IPS DF 6.9 (cell line): ENCODE measurements around the gene VAV3.
A peak's percentile ranks its signal among the peaks of the same experiment; 100 is the strongest.
"Not testable (repeated sequence)": the region's sequence is repeated elsewhere in the genome, so short reads cannot be mapped to it uniquely, and the experiment has no call there.

Experiments
- DNase-seq: peaks from one replicate; pipeline ENCODE4 v3.0.0-alpha.2; 2013; ENCODE audit warnings: low read depth, low spot score
- H3K27ac ChIP-seq: one replicate; pipeline ENCODE4 v1.5.1; 2013; ENCODE audit warnings: low read length, control low read depth
- H3K27me3 ChIP-seq: 2 replicates; pipeline ENCODE4 v1.6.1; 2013; ENCODE audit warnings: mild to moderate bottlenecking, low read length; ENCODE audit not compliant: control insufficient read depth, insufficient read depth
- H3K36me3 ChIP-seq: 2 replicates; pipeline ENCODE4 v1.6.1; 2013; ENCODE audit warnings: low read length; ENCODE audit not compliant: control insufficient read depth, insufficient read depth
- H3K4me1 ChIP-seq: 2 replicates; pipeline ENCODE4 v1.6.1; 2013; ENCODE audit warnings: low read length; ENCODE audit not compliant: control insufficient read depth, insufficient read depth
- H3K4me3 ChIP-seq: 2 replicates; pipeline ENCODE4 v1.5.1; 2013; ENCODE audit warnings: mild to moderate bottlenecking, low read length
- H3K9me3 ChIP-seq: 2 replicates; pipeline ENCODE4 v1.6.1; 2013; ENCODE audit warnings: low read length, inconsistent platforms; ENCODE audit not compliant: control insufficient read depth, insufficient read depth
- WGBS: extraction: QIAGEN DNeasy Blood & Tissue Kit; methylation state at CpG from one replicate; pipeline ENCODE4 v1.1.7; 2013; ENCODE audit warnings: mixed read lengths, missing lambda C conversion rate; ENCODE audit not compliant: insufficient read length, insufficient coverage; 5-methylcytosine and 5-hydroxymethylcytosine counted together

VAV3 gene, protein sequence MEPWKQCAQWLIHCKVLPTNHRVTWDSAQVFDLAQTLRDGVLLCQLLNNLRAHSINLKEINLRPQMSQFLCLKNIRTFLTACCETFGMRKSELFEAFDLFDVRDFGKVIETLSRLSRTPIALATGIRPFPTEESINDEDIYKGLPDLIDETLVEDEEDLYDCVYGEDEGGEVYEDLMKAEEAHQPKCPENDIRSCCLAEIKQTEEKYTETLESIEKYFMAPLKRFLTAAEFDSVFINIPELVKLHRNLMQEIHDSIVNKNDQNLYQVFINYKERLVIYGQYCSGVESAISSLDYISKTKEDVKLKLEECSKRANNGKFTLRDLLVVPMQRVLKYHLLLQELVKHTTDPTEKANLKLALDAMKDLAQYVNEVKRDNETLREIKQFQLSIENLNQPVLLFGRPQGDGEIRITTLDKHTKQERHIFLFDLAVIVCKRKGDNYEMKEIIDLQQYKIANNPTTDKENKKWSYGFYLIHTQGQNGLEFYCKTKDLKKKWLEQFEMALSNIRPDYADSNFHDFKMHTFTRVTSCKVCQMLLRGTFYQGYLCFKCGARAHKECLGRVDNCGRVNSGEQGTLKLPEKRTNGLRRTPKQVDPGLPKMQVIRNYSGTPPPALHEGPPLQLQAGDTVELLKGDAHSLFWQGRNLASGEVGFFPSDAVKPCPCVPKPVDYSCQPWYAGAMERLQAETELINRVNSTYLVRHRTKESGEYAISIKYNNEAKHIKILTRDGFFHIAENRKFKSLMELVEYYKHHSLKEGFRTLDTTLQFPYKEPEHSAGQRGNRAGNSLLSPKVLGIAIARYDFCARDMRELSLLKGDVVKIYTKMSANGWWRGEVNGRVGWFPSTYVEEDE

DNA sequence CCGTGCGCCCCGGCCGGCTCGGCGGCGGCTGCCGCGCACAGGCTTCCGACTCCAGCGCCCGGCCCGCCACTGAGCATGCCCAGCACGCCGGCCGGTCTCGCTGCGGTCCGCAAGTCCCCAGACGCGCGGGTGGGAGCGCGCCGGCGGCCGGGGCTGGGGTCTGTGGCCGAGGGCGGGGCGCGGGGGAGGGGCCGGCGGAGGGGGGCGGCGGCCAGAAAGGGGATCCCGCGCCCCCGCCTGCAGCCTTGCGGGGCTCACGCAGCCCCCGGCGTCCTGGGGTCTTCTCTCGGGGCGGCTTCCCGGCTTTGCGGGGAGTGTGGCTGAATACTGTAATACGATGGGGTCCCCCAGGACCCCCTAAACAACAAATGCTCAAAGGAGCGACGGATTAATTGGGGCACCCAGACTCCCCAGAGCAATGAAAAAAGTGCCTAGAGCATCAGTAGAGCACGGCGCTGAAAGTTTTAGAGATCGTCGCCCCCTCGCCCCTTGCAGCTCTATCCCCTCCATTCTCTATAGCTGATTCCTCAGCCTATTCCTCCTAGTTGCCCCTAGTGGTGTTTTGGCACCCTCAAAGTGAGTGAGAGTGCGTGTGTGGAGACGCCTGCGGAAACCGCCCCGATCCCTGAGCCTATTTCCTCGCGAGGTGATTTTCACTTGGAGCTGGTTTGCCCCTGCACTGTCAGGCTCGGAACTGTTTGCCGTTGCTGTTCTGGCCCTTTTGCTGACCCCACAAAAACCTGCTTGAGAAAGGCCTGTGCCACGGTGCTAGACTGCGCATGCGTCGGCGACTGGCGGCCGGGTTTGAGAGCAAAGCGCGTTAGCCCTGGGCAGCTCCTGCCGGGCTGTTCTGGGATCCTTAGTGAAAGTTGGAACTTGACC is at the start of gene VAV3:
Gene VAV3, minus strand, starts transcription at position 71 of the 882 bp plus-strand sequence. CDS start 311 bp downstream, outside the sequence.
- Histone ChIP-seq H3K4me3 (peak within 1 kb of the TSS; percentile 72; the same call in 1 of the 2 replicates), H3K27ac (no peak within 1 kb of the TSS), H3K36me3 (no peaks in the 10 kb centered on the region), H3K4me1 (no peaks in the 10 kb centered on the region), H3K27me3 (peaks cover 2% of the 10 kb centered on the region; the same call in 1 of the 2 replicates), H3K9me3 (no peaks in the 10 kb centered on the region)
- DNase-seq = peak; percentile 63
- no CpG with 5 or more reads among the region's 73 CpGs for WGBS

DNA sequence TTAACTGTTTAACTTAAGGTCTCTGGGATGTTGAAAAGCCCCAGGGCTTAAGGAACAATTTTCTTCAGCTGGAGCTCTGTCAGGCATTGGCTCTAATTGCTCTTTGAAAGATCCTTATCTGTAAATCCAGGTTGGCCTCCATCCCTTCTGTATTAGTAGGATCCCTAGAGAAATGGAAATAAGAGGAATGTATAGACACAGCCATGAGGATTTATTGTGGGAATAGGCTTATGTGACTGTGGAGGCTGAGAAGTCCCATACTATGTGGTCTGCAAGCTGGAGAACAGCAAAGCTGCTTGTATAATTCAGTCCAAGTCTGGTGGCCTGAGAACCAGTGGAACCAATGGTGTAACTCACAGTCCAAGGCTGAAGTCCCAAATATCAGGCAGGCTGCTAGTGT is 47.6 kb upstream of the VAV3 start:
- Histone ChIP-seq H3K27me3 (no peaks in the 10 kb centered on the region), H3K9me3 (no peaks in the 10 kb centered on the region), H3K27ac (no peak overlapping the region), H3K36me3 (no peaks in the 10 kb centered on the region), H3K4me1 (no peaks in the 10 kb centered on the region), H3K4me3 (no peak overlapping the region)
- DNase-seq = no peak

DNA sequence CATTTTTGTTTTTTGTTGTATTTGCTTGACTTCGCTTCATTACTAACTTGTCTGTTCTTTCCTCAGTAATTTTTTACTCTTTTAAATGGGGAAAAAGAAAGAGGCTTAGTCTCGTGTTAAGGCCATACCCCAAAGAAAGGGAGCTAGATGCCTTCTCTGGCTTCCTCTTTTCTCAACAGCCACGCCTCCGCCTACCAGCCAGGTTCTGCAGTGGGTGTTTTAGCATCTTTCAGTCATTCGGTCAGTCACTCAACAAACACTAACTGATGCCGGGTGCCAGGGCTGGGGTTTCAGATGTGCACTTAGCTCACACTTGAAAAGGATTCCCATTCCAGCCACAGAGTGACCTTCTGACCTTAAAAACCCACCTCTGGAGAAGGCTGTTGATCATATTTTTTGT is 46.3 kb upstream of the VAV3 start:
- Histone ChIP-seq H3K27ac (no peak overlapping the region), H3K4me1 (no peaks in the 10 kb centered on the region), H3K4me3 (no peak overlapping the region), H3K9me3 (no peaks in the 10 kb centered on the region), H3K36me3 (no peaks in the 10 kb centered on the region), H3K27me3 (no peaks in the 10 kb centered on the region)
- no CpG with 5 or more reads among the region's 6 CpGs for WGBS
- DNase-seq = no peak

DNA sequence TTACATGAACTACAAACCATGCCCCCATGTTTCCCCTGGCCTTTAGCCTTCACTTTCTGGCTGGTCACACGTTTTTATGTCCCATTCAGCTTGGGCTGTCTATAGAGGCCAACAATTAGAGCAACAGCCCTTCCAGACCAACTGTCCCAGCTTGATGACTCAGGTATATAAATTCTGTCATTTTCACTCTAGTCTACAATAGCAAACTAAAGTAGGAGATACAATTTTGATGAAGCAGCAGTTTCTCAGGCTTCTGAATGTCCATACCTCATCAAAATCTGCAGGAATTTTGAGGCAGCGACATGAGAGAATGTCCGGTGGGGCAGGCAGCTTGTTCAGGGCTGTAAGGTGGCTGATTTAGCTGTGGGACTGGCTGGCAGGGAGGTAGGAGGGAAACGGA is 45.6 kb upstream of the VAV3 start:
- no peak overlapping the region for H3K27ac ChIP-seq
- no CpG with 5 or more reads among the region's 4 CpGs for WGBS
- H3K27me3 ChIP-seq = no peaks in the 10 kb centered on the region
- DNase-seq = no peak
- H3K4me1 ChIP-seq = no peaks in the 10 kb centered on the region
- no peaks in the 10 kb centered on the region for H3K36me3 ChIP-seq
- no peak overlapping the region for H3K4me3 ChIP-seq
- H3K9me3 ChIP-seq = no peaks in the 10 kb centered on the region

DNA sequence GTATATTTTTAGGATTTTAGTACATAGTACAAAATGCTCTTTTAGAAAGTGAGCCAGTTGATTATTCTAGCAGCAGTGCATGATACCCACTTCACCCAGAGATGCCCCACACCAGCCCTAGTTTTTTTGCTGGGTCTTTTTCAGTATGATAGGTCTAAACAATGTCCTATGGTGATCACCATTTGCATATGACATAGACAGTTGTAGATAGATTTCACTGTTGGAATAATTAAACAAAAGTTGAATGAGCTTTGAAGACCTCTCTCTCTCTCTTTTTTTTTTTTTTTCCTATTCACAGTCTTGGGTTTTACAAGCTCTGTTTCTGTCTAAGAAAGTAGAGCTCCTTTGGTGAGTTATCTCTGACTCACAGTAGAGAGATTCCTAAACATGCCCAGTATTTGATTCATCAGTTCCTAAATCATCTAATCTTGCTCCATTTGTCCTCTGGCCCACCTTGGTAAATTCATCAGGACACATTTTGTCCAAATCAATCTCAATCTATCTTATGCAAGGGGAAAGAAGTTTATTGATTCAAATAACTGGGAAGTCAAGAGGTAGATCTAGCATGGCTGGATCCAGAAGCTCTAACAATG is 44.7 kb upstream of the VAV3 start:
- Histone ChIP-seq H3K27ac (no peak overlapping the region), H3K4me1 (no peaks in the 10 kb centered on the region), H3K9me3 (no peaks in the 10 kb centered on the region), H3K27me3 (no peaks in the 10 kb centered on the region), H3K36me3 (no peaks in the 10 kb centered on the region), H3K4me3 (no peak overlapping the region)
- DNase-seq = no peak

DNA sequence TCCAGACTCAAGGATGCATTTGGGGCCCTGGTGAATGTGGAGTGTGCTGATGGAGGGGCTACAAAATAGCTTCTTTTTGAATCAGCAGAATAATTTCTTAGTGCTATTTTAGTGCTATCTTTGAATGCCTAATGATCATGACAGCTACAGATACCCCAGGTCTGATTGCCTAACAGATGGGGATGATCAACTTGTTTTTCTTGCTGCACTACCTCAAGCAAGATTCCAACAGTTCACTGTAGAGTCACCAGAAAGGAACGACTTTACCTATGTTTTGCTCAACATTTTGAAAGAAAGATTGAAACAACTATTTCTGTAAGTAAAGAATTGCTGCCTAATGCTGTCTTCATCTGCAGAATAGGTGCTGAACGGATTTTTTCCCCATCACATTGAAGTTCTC is 42.6 kb upstream of the VAV3 start:
- no peaks in the 10 kb centered on the region for H3K27me3 ChIP-seq
- no peaks in the 10 kb centered on the region for H3K4me1 ChIP-seq
- H3K27ac ChIP-seq = no peak overlapping the region
- DNase-seq = no peak
- H3K36me3 ChIP-seq = no peaks in the 10 kb centered on the region
- H3K9me3 ChIP-seq = no peaks in the 10 kb centered on the region
- no CpG with 5 or more reads among the region's 2 CpGs for WGBS
- no peak overlapping the region for H3K4me3 ChIP-seq

DNA sequence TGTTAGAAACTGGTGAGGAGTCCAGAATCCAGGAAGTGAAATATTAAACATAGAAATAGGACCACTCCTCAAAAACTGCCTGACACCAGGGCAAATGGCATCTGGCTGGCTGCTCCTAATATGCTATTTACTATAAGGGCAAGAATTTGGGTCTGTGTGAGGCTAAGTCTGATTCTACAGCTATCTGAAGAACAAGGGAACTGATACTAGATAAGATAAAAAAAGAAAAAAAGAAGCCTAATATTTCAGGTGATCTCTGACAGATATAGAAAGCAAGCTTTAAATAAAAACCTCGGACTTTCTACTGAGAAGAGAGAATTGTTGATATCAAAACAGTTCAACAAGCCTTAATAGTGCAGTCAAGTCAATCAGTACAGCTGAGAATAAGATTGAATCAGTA is 42.1 kb upstream of the VAV3 start:
- Histone ChIP-seq H3K27ac (no peak overlapping the region), H3K4me3 (no peak overlapping the region), H3K36me3 (no peaks in the 10 kb centered on the region), H3K27me3 (no peaks in the 10 kb centered on the region), H3K9me3 (no peaks in the 10 kb centered on the region), H3K4me1 (no peaks in the 10 kb centered on the region)
- no CpG with 5 or more reads among the region's 1 CpG for WGBS
- DNase-seq = no peak

DNA sequence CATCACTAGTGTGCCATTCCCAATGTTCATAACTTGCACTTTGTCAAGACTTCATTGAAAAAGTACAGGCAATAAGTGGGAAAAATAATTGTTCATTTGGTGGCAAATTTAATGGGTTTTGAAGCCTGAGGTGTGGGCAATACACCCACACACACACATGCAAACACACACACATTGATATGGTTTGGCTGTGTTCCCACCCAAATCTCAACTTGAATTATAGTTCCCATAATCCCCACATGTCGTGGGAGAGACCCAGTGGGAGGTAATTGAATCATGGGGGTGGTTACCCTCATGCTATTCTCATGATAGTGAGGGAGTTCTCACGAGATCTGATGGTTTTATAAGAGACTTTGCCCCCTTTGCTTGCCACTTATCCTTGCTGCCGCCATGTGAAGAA is 39.9 kb upstream of the VAV3 start:
- H3K4me3 ChIP-seq, H3K27ac ChIP-seq, H3K4me1 ChIP-seq, H3K36me3 ChIP-seq, DNase-seq, H3K9me3 ChIP-seq, H3K27me3 ChIP-seq: not testable (repeated sequence)
- WGBS = no CpG with 5 or more reads among the region's 3 CpGs

DNA sequence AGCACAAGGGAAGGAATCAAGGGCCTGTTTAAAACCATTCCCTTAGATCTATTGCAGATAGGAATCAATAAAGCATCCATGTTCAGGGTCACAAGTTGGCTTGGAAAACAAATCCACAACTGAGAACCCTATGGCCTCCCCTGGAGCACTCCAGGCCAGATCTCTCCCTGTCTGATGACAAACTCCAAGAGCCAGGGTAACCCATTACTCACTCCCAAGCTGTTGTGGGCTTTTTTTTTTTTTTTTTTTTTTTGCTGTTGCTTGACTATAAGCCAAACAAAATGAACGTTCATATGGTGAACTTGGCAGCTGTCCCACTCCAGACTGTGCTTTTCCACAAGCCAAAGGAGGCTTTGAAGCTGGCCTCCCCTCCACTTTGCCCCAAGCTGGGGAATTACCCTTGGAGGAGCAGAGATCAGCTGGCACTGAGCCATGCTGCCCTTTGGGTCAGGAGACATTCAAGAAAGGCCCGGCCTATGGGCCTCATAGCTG is 35.7 kb upstream of the VAV3 start:
- WGBS = no CpG with 5 or more reads among the region's 2 CpGs
- H3K36me3 ChIP-seq = no peaks in the 10 kb centered on the region
- H3K4me3 ChIP-seq = no peak overlapping the region
- no peak overlapping the region for H3K27ac ChIP-seq
- no peaks in the 10 kb centered on the region for H3K9me3 ChIP-seq
- no peaks in the 10 kb centered on the region for H3K4me1 ChIP-seq
- no peaks in the 10 kb centered on the region for H3K27me3 ChIP-seq
- DNase-seq = no peak

DNA sequence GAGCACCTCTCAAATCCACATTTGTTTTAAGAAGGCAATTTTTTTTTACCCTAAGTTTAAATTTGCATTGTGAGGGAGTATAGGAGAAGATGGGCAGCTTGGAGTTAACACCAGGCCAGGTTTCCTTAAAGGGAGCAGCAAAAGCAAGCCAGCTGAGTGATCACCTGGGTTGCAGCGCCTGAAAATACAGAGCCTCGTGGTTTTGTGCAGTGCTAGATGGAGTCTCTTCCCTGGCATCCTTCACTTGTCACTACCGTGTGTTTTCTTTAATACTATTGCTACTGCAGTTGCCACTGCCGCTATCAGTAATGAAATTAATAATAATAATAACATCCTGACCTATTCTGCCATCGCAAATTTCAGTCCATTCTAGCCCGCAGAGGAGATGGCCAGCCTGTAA is 35.2 kb upstream of the VAV3 start:
- no peaks in the 10 kb centered on the region for H3K9me3 ChIP-seq
- H3K4me1 ChIP-seq = no peaks in the 10 kb centered on the region
- no peaks in the 10 kb centered on the region for H3K27me3 ChIP-seq
- DNase-seq = no peak
- H3K4me3 ChIP-seq = no peak overlapping the region
- H3K36me3 ChIP-seq = no peaks in the 10 kb centered on the region
- WGBS = no CpG with 5 or more reads among the region's 6 CpGs
- H3K27ac ChIP-seq = no peak overlapping the region
